Measurements from ENCODE around the gene EFEMP2. TPM values are rescaled to one million over a fixed set of nuclear protein-coding genes. Genes with fewer than 3 reads are reported as not detected.

The EFEMP2 gene
- total and polyA plus RNA-seq, 10 of the 15 experiments (the other 5 are each of a cell fraction or from before 2014, with no cell fraction given): 0.24 to 13.2 (median 1.3) TPM; not detected in 1

DNA sequence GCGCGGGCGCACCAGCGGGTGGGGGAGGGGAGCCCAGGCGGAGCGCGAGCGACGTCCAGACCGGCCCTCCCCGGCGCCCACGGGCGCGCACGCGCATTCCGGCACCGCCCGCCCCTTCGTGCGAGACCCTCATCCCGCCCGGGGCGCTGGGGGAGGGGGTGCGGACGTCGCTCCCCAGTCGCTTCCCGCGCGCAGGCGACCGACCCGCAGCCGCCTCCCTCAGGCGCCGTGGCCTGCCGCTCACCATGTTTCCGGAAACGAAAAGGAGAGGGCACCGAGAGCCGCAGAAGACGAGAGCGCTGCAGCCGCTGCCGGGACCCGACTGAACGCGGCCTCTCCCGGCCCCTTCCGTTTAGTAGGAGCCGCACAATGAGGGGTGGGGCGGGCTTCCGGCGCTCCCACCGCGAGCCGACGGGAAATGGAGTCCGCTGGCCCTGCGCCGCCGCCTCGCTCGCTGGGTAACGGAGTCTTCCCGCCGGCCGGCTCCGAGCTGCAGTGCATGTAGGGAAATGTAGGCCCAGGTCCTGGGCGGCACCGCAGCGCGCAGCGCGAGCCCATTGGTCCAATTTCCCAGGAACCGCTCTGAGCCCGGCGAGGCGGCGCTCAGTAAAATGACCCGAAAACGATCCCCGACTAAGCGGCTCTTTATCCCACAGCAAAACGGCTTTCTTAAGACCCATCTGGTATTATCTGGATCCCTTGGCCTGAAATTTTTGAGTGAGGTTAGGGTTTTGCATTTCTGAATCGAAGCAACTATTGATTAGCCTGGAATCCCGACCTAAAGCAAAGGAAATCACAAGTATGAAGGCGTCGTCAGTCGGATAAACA is 14.5 kb downstream of the EFEMP2 start, which contains the start of gene CFL1 (continued):
- peak; percentile 90 for TF ChIP-seq BACH1 (IDR thresholded peaks at IDR 0.05; ENCODE audit: borderline replicate concordance)
- TF ChIP-seq SMARCA5 (IDR thresholded peaks at IDR 0.05): peak; percentile 93
- TF ChIP-seq PAX5 (IDR thresholded peaks at IDR 0.05; ENCODE audit: borderline replicate concordance, low read depth, low read length): 0 out of 2 replicates have a peak, but pooled peaks have one; percentile 12
- TF ChIP-seq, protein P1, sequence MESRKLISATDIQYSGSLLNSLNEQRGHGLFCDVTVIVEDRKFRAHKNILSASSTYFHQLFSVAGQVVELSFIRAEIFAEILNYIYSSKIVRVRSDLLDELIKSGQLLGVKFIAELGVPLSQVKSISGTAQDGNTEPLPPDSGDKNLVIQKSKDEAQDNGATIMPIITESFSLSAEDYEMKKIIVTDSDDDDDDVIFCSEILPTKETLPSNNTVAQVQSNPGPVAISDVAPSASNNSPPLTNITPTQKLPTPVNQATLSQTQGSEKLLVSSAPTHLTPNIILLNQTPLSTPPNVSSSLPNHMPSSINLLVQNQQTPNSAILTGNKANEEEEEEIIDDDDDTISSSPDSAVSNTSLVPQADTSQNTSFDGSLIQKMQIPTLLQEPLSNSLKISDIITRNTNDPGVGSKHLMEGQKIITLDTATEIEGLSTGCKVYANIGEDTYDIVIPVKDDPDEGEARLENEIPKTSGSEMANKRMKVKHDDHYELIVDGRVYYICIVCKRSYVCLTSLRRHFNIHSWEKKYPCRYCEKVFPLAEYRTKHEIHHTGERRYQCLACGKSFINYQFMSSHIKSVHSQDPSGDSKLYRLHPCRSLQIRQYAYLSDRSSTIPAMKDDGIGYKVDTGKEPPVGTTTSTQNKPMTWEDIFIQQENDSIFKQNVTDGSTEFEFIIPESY (IDR thresholded peaks at IDR 0.05): no peak
- peak; percentile 99 for TF ChIP-seq IKZF1 (conservative IDR thresholded peaks at IDR 0.05)
- TF ChIP-seq ASH2L (IDR thresholded peaks at IDR 0.05; ENCODE audit: borderline replicate concordance, low read depth): 0 out of 2 replicates have a peak, but pooled peaks have one; percentile 76
- no peak for TF ChIP-seq ZZZ3 (IDR thresholded peaks at IDR 0.05; ENCODE audit: control insufficient read depth, insufficient read length, low read depth)
- peak; percentile 88 for TF ChIP-seq NFYB (IDR thresholded peaks at IDR 0.05; ENCODE audit: insufficient read depth, low read depth, low read length)
- no peak for TF ChIP-seq TCF7 (IDR thresholded peaks at IDR 0.05; ENCODE audit: borderline replicate concordance)
- TF ChIP-seq, protein P2, sequence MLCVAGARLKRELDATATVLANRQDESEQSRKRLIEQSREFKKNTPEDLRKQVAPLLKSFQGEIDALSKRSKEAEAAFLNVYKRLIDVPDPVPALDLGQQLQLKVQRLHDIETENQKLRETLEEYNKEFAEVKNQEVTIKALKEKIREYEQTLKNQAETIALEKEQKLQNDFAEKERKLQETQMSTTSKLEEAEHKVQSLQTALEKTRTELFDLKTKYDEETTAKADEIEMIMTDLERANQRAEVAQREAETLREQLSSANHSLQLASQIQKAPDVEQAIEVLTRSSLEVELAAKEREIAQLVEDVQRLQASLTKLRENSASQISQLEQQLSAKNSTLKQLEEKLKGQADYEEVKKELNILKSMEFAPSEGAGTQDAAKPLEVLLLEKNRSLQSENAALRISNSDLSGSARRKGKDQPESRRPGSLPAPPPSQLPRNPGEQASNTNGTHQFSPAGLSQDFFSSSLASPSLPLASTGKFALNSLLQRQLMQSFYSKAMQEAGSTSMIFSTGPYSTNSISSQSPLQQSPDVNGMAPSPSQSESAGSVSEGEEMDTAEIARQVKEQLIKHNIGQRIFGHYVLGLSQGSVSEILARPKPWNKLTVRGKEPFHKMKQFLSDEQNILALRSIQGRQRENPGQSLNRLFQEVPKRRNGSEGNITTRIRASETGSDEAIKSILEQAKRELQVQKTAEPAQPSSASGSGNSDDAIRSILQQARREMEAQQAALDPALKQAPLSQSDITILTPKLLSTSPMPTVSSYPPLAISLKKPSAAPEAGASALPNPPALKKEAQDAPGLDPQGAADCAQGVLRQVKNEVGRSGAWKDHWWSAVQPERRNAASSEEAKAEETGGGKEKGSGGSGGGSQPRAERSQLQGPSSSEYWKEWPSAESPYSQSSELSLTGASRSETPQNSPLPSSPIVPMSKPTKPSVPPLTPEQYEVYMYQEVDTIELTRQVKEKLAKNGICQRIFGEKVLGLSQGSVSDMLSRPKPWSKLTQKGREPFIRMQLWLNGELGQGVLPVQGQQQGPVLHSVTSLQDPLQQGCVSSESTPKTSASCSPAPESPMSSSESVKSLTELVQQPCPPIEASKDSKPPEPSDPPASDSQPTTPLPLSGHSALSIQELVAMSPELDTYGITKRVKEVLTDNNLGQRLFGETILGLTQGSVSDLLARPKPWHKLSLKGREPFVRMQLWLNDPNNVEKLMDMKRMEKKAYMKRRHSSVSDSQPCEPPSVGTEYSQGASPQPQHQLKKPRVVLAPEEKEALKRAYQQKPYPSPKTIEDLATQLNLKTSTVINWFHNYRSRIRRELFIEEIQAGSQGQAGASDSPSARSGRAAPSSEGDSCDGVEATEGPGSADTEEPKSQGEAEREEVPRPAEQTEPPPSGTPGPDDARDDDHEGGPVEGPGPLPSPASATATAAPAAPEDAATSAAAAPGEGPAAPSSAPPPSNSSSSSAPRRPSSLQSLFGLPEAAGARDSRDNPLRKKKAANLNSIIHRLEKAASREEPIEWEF (IDR thresholded peaks at IDR 0.05; ENCODE audit: insufficient replicate concordance, low read depth, low read length): no peak
- TF ChIP-seq JUNB (IDR thresholded peaks at IDR 0.05): no peak
- peak; percentile 85 for TF ChIP-seq DPF2 (IDR thresholded peaks at IDR 0.05)
- no peak for TF ChIP-seq BMI1 (IDR thresholded peaks at IDR 0.05; ENCODE audit: borderline replicate concordance)
- TF ChIP-seq HDAC2 (IDR thresholded peaks at IDR 0.05): no peak
- TF ChIP-seq HDAC6 (IDR thresholded peaks at IDR 0.05; ENCODE audit: unreplicated experiment): peak; percentile 75
- TF ChIP-seq, protein P3, sequence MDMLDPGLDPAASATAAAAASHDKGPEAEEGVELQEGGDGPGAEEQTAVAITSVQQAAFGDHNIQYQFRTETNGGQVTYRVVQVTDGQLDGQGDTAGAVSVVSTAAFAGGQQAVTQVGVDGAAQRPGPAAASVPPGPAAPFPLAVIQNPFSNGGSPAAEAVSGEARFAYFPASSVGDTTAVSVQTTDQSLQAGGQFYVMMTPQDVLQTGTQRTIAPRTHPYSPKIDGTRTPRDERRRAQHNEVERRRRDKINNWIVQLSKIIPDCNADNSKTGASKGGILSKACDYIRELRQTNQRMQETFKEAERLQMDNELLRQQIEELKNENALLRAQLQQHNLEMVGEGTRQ (IDR thresholded peaks at IDR 0.05; ENCODE audit: borderline replicate concordance, low read depth, low read length): no peak
- TF ChIP-seq NBN (IDR thresholded peaks at IDR 0.05): peak; percentile 31; the same call in 1 of the 2 replicates
- peak; percentile 87; the same call in 1 of the 2 replicates for TF ChIP-seq TCF3 (IDR thresholded peaks at IDR 0.05; ENCODE audit: borderline replicate concordance, insufficient read depth, low read depth, low read length)
- TF ChIP-seq EZH2 (IDR thresholded peaks at IDR 0.05; ENCODE audit: borderline replicate concordance, control insufficient read depth, low read depth, low read length): no peak
- TF ChIP-seq SP1 (IDR thresholded peaks at IDR 0.05; ENCODE audit: low read depth, low read length): peak; percentile 11

Data from GM12878 (cell line).